ENCODE results near the gene SNF8. TPM values are rescaled to one million over a fixed set of nuclear protein-coding genes. Genes with fewer than 3 reads are reported as not detected.

SNF8 gene
- total and polyA plus RNA-seq, 4 donors: 38.0 to 152 (median 112) TPM

DNA sequence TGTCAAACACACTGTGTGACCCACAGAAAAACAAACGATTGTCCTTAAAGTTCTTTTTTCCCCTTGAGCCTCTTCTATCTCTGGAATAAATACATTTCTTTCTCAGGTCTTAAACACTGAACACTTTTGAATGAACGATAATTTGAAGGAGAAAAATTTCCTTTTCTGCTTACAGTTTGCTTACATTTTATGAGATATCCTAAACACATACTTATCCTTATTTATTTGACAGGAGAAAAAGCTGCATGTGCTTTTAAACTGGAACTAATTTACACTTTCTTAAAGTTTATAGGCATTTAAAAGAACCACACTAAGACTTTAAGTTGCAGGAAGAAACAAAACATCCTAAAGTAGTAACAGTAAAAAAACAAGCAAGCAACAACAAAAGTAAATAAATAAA lies 47.8 kb upstream of the SNF8 start:
- Histone ChIP-seq H3K27ac (ENCODE audit: low read depth in 1 of 2, low read length in 1 of 2) (no peak overlapping the region), H3K9ac (ENCODE audit: insufficient read depth in 1 of 2, low read length in 2 of 2) (no peak overlapping the region), H3K4me1 (ENCODE audit: control insufficient read depth in 5 of 5, insufficient read depth in 5 of 5, low read length in 5 of 5) (peaks cover 0 to 9% (median 5%) of the 10 kb centered on the region in 5 donors), H3K9me3 (ENCODE audit: control insufficient read depth in 4 of 4, insufficient read depth in 3 of 4, low read length in 3 of 4) (peaks cover 0 to 3% (median 0%) of the 10 kb centered on the region in 4 donors), H3K4me3 (no peak overlapping the region), H3K36me3 (ENCODE audit: control insufficient read depth in 4 of 4, insufficient read depth in 4 of 4, low read length in 4 of 4) (no peaks in the 10 kb centered on the region), H3K27me3 (ENCODE audit: control insufficient read depth in 3 of 3, insufficient read depth in 3 of 3, low read length in 2 of 3) (peaks cover 4 to 51% (median 31%) of the 10 kb centered on the region in 3 donors)
- DNase-seq (peak in 2 of 3 donors; percentile 29 to 55), ATAC-seq (ENCODE audit: insufficient read depth, low FRiP score) (no peak)
- 68 to 76% methylated on average over 2 of the region's 2 CpGs for WGBS, 2 donors
- TF ChIP-seq CTCF (IDR thresholded peaks at IDR 0.05; ENCODE audit: control extremely low read depth, extremely low read depth): no peak

- WGBS, 2 donors: 11 to 30% methylated on average over 2 of the region's 2 CpGs
- no peak overlapping the region for H3K4me3 ChIP-seq
- no peak overlapping the region for H3K9ac ChIP-seq (ENCODE audit: insufficient read depth in 1 of 2, low read length in 2 of 2)
- peaks cover 4 to 54% (median 34%) of the 10 kb centered on the region in 3 donors for H3K27me3 ChIP-seq (ENCODE audit: control insufficient read depth in 3 of 3, insufficient read depth in 3 of 3, low read length in 2 of 3)
- peaks cover 0 to 6% (median under 1%) of the 10 kb centered on the region in 5 donors for H3K4me1 ChIP-seq (ENCODE audit: control insufficient read depth in 5 of 5, insufficient read depth in 5 of 5, low read length in 5 of 5)
- no peak overlapping the region for H3K27ac ChIP-seq (ENCODE audit: low read depth in 1 of 2, low read length in 1 of 2)
- DNase-seq: no peak
- ATAC-seq (ENCODE audit: insufficient read depth, low FRiP score): no peak
- H3K9me3 ChIP-seq (ENCODE audit: control insufficient read depth in 4 of 4, insufficient read depth in 3 of 4, low read length in 3 of 4): peaks cover 0 to 3% (median 0%) of the 10 kb centered on the region in 4 donors
- no peaks in the 10 kb centered on the region for H3K36me3 ChIP-seq (ENCODE audit: control insufficient read depth in 4 of 4, insufficient read depth in 4 of 4, low read length in 4 of 4)
- TF ChIP-seq CTCF (IDR thresholded peaks at IDR 0.05; ENCODE audit: control extremely low read depth, extremely low read depth): no peak
These were observed 46.3 kb upstream of the SNF8 start for GRCh38 chr17:48990882-48991357.

DNA sequence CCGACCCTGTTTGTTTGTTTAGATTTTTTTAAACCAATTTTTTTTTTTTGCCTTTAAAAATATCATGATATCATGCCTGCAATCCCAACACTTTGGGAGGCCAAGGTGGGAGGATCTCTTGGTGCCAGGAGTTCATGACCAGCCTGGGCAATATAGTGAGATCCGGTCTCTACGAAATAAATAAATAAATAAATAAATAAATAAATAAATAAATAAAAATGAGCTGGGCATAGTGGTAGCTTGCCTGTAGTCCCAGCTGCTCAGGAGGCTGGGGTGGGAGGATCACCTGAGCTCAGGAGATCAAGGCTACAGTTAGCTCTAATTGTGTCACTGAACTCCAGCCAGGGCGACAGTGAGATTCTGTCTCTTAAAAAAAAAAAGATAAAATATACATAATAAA lies 44.5 kb upstream of the SNF8 start:
- Histone ChIP-seq H3K36me3 (ENCODE audit: control insufficient read depth in 4 of 4, insufficient read depth in 4 of 4, low read length in 4 of 4) (no peaks in the 10 kb centered on the region), H3K4me1 (ENCODE audit: control insufficient read depth in 5 of 5, insufficient read depth in 5 of 5, low read length in 5 of 5) (no peaks in the 10 kb centered on the region), H3K27ac (ENCODE audit: low read depth in 1 of 2, low read length in 1 of 2) (no peak overlapping the region), H3K4me3 (no peak overlapping the region), H3K27me3 (ENCODE audit: control insufficient read depth in 3 of 3, insufficient read depth in 3 of 3, low read length in 2 of 3) (peaks cover 0 to 41% (median 26%) of the 10 kb centered on the region in 3 donors), H3K9ac (ENCODE audit: insufficient read depth in 1 of 2, low read length in 2 of 2) (no peak overlapping the region), H3K9me3 (ENCODE audit: control insufficient read depth in 4 of 4, insufficient read depth in 3 of 4, low read length in 3 of 4) (no peaks in the 10 kb centered on the region)
- TF ChIP-seq CTCF (IDR thresholded peaks at IDR 0.05; ENCODE audit: control extremely low read depth, extremely low read depth): no peak
- no peak for ATAC-seq (ENCODE audit: insufficient read depth, low FRiP score)
- no peak for DNase-seq
- WGBS, 2 donors: 93 to 96% methylated on average over 4 of the region's 4 CpGs
